LNCaP clone FGC (cell line): ENCODE results near the gene PADI3.

Experiments
- DNase-seq: peaks from one replicate; pipeline ENCODE4 v3.0.0-alpha.2; 2011; ENCODE audit warnings: low read depth
- H3K4me3 ChIP-seq: 2 replicates; pipeline ENCODE4 v1.5.1; 2011; ENCODE audit warnings: mild to moderate bottlenecking, low read depth, low read length, control low read depth
- CTCF ChIP-seq: IDR thresholded peaks from 2 replicates; pipeline ENCODE4 v1.5.1; 2012; ENCODE audit warnings: mild to moderate bottlenecking; ENCODE audit not compliant: control insufficient read depth, insufficient read depth; ENCODE audit errors: extremely low read depth

The PADI3 gene

GRCh38 chr1:17208546-17208945 is 40.4 kb upstream of the PADI3 start:
- H3K4me3 ChIP-seq, result no peak overlapping the region
- no peak for DNase-seq
- no peak for TF ChIP-seq CTCF

GRCh38 chr1:17209430-17209829 is 39.5 kb upstream of the PADI3 start:
- no peak for DNase-seq
- TF ChIP-seq CTCF, result no peak
- no peak overlapping the region for H3K4me3 ChIP-seq

- no peak for TF ChIP-seq CTCF
- no peak for DNase-seq
- H3K4me3 ChIP-seq, result no peak overlapping the region
Observed at GRCh38 chr1:17210176-17210575, 38.7 kb upstream of the PADI3 start.

GRCh38 chr1:17211377-17211776 is 37.5 kb upstream of the PADI3 start:
- no peak overlapping the region for H3K4me3 ChIP-seq
- TF ChIP-seq CTCF, result no peak
- no peak for DNase-seq

- DNase-seq, result no peak
- no peak overlapping the region for H3K4me3 ChIP-seq
- no peak for TF ChIP-seq CTCF
Observed at GRCh38 chr1:17212009-17212408, 36.9 kb upstream of the PADI3 start.

- no peak for TF ChIP-seq CTCF
- DNase-seq, result no peak
Observed at GRCh38 chr1:17212487-17213121, 36.3 kb upstream of the PADI3 start.

GRCh38 chr1:17213148-17213781 is 35.6 kb upstream of the PADI3 start:
- no peak for TF ChIP-seq CTCF
- no peak for DNase-seq

More at GRCh38 chr1:17212487-17213121, 36.3 kb upstream of the PADI3 start:
- H3K4me3 ChIP-seq, result no peak overlapping the region

More at GRCh38 chr1:17213148-17213781, 35.6 kb upstream of the PADI3 start:
- H3K4me3 ChIP-seq, result no peak overlapping the region
